Pancreas (tissue), 10 donors: ENCODE data around the gene PRR5. TPM values are rescaled to one million over a fixed set of nuclear protein-coding genes. Genes with fewer than 3 reads are reported as not detected.
A peak's percentile ranks its signal among the peaks of the same experiment; 100 is the strongest.

Source experiments
- ATAC-seq, 4 donors: fragments of 200-7000 bp; cut with Tn5 transposase; one replicate each; pipeline versions ENCODE4 v1.8.0 to v1.9.1; 2020; ENCODE audit warnings: mild to moderate bottlenecking in 4 of 4, moderate library complexity in 4 of 4
- DNase-seq, 6 donors: peaks; one replicate each; pipeline ENCODE4 v3.0.0-alpha.2; 2020
- FAIRE-seq: peaks from 2 replicates; lab custom pipeline; 2012; peaks lifted over from hg19 to GRCh38; lab: Jason Lieb, UNC
- H3K27ac ChIP-seq, 4 donors: fragments of 200-600 bp; sonication (generic); 1 replicate in 3 of 4; 2 replicates in 1 of 4; pipeline versions ENCODE4 v1.5.0 to v1.8.0; 2020
- H3K27me3 ChIP-seq, 4 donors: fragments of 200-600 bp; one replicate each; pipeline ENCODE4 v1.8.0; 2021
- H3K36me3 ChIP-seq, 3 donors: fragments of 200-600 bp; sonication (generic) in 1 of 3; one replicate each; pipeline versions ENCODE4 v1.5.0 to v1.8.0; 2020 to 2021
- H3K4me1 ChIP-seq, 3 donors: fragments of 200-600 bp; one replicate each; pipeline ENCODE4 v1.8.0; 2021
- H3K4me3 ChIP-seq, 4 donors: fragments of 200-600 bp; sonication (generic) in 2 of 4; one replicate each; pipeline versions ENCODE4 v1.5.0 to v1.8.0; 2020 to 2021
- H3K9me3 ChIP-seq, 4 donors: fragments of 200-600 bp; one replicate each; pipeline ENCODE4 v1.8.0; 2021
- WGBS, 2 donors: extraction: QIAGEN DNeasy Blood & Tissue Kit; methylation state at CpG; one replicate each; pipeline ENCODE4 v1.1.7; 2013; 5-methylcytosine and 5-hydroxymethylcytosine counted together
- intact Hi-C, 3 donors: fragments of 100-400 bp; cut with DNase I; formaldehyde crosslinking; loops; one replicate each; pipeline versions ENCODE4 v1.11.1 to v1.14.2; 2022
- polyA plus RNA-seq, 2 donors: library from polyadenylated mRNA; stranded (reverse); fragments of 200-250 nt; gene quantifications; one replicate each; pipeline ENCODE4 v1.2.3, GENCODE V29; 2013
- total RNA-seq, 6 donors: library from RNA; stranded (reverse); fragmentation: NEBNext Ultra II Directional in 4 of 6; extraction: Animal tissue kit (Norgen Biotek cat#: 25700) in 4 of 6; gene quantifications; one replicate each; pipeline versions ENCODE4 v1.2.1 to v1.2.4, GENCODE V29; 2021 to 2023
- TF ChIP-seq, protein P1 (sequence below), 4 donors: fragments of 200-600 bp; sonication (generic) in 3 of 4; IDR thresholded peaks; one replicate each; pipeline versions ENCODE4 v1.5.0 to v1.8.0; 2021; ENCODE audit warnings: antibody characterized with exemption in 4 of 4
- donor health status: healthy with polysubstance abuse.
- donor health status: DM: no; HTN: no; CAD: no; lungs with moderate emphysema.
- donor health status: DM: no; HTN: no; CAD: no.
- donor health status: control.
- donor health status: control.
- donor health status: Bipolar disorder and iron deficiency.
- donor health status: DM: yes; HTN: yes; CAD: no.
- donor health status: DM: no; HTN: no; CAD: no.
- donor health status: DM: no; HTN: no; CAD: no.
- donor health status: DM: yes; HTN: yes; CAD: no.

Gene PRR5
- total and polyA plus RNA-seq, 8 donors = 7.0 to 23.0 (median 10.1) TPM

DNA sequence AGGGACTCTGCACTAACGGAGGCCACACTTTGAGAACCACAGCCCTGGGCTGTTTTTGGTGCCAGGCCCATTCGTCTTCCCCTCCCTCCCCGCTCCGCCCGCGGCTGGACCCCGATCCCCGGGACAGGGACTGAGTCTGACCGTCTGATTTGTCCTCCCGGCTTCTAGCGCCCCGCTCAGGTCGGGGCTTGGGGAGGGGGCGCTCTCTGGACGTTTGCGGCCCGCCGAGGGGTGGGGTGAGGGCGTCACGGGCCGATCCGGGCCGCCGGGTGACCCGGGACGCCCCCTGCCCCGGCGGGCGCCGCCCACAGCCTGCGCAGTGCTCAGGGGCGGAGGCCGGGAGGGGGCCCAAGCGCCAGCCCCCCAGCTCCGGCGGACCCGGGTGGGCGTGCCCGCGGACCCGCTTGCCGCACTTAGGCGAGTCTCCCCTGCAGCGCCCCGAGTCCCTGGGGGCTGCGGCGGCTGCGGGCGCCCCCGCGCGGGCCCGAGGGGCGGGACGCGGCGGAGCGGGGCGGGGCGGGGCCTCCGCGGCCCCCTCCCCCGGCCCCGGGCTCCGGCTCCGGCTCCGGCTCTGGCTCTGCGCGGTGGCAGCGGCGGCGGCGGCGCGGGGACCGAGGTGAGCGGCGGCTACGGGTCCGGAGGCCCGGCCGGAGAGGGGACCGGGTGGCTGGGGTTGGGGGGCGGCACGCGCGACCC, 33.7 kb upstream of the PRR5 start:
- TF ChIP-seq, protein P1, sequence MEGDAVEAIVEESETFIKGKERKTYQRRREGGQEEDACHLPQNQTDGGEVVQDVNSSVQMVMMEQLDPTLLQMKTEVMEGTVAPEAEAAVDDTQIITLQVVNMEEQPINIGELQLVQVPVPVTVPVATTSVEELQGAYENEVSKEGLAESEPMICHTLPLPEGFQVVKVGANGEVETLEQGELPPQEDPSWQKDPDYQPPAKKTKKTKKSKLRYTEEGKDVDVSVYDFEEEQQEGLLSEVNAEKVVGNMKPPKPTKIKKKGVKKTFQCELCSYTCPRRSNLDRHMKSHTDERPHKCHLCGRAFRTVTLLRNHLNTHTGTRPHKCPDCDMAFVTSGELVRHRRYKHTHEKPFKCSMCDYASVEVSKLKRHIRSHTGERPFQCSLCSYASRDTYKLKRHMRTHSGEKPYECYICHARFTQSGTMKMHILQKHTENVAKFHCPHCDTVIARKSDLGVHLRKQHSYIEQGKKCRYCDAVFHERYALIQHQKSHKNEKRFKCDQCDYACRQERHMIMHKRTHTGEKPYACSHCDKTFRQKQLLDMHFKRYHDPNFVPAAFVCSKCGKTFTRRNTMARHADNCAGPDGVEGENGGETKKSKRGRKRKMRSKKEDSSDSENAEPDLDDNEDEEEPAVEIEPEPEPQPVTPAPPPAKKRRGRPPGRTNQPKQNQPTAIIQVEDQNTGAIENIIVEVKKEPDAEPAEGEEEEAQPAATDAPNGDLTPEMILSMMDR (IDR thresholded peaks at IDR 0.05) = no peak
- ATAC-seq (peak in 2 of 4 donors; percentile 55 to 58), FAIRE-seq (no peak), DNase-seq (peak in 1 of 6 donors; percentile 72)
- Histone ChIP-seq H3K27me3 (peaks cover 0 to 6% (median 0%) of the 10 kb centered on the region in 4 donors), H3K36me3 (no peaks in the 10 kb centered on the region), H3K4me3 (peak overlapping the region in 3 of 4 donors; percentile 18 to 46 (median 40)), H3K4me1 (no peaks in the 10 kb centered on the region), H3K27ac (no peak overlapping the region), H3K9me3 (no peaks in the 10 kb centered on the region)
- intact Hi-C loops = no loop called here
- 2 to 3% methylated on average over 39 to 87 of the region's 87 CpGs for WGBS, 2 donors

DNA sequence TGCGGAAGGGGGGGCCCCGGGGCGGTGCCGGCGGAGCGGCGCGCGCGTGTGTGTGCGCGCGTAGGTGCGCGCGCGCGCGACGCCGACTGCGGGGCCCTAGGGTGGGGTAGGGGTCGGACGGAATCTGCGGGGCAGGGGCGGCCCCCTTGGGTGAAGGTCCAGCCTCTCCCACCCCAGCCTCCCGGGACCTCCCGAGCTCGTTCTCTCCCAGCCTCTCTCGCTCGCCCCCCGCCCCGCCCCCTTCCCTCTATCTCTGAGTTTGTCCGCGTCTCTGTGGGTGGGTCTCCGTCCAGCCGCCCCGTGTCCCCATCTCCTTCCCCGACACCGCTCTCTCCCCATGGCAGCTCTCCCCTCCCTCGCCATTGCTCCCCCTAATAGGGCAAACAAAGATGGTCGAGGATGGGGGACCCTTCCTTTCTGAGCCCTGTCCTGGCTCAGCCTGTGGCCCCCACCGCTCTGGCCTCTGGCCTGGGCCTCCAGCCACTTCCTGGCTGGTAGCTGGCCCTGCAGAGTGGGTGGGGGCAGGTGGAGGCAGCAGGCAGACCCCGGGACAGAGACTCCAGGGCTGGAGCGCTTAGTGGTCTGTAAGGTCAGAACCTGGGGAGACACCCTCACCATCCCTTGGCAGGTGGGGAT, 33.0 kb upstream of the PRR5 start:
- no peak overlapping the region for H3K27ac ChIP-seq
- H3K36me3 ChIP-seq = no peaks in the 10 kb centered on the region
- intact Hi-C loops = no loop called here
- ATAC-seq (no peak), DNase-seq (no peak), FAIRE-seq (no peak)
- TF ChIP-seq, protein P1 (IDR thresholded peaks at IDR 0.05) = no peak
- no peaks in the 10 kb centered on the region for H3K9me3 ChIP-seq
- H3K4me1 ChIP-seq = no peaks in the 10 kb centered on the region
- H3K4me3 ChIP-seq = peak overlapping the region in 3 of 4 donors; percentile 18 to 46 (median 40)
- H3K27me3 ChIP-seq = peaks cover 0 to 6% (median 0%) of the 10 kb centered on the region in 4 donors
- WGBS, 2 donors = 4 to 26% methylated on average over 4 to 45 of the region's 45 CpGs

DNA sequence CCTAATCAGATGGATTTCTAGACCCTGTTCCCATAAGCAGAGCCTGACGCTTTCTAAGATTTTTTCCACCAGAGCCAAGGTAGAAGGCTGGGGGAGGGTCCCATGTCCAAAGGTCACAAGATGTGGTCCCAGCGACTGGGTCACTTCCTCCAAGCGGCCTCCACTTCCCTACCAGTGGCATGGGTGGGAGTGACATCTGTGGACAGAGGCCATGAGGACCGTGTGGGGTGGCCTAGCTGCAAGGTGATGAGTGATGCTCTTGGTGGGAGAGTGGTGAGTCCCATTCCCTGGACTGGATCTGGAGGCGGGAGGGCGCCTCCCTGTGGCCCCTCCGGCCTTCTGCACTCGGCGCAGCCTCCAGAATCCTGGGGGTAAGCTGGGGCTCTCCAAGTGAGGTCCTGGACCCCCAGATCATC, 32.4 kb upstream of the PRR5 start:
- peak in 1 of 4 donors; percentile 36 for ATAC-seq
- WGBS, 2 donors = 50 to 63% methylated on average over 9 of the region's 9 CpGs
- H3K4me3 ChIP-seq = peak overlapping the region in 1 of 4 donors; percentile 46
- intact Hi-C loops = no loop called here
- no peak for FAIRE-seq
- no peak overlapping the region for H3K27ac ChIP-seq
- no peaks in the 10 kb centered on the region for H3K36me3 ChIP-seq
- H3K9me3 ChIP-seq = no peaks in the 10 kb centered on the region
- peaks cover 0 to 6% (median 0%) of the 10 kb centered on the region in 4 donors for H3K27me3 ChIP-seq
- no peak for DNase-seq
- H3K4me1 ChIP-seq = no peaks in the 10 kb centered on the region
- TF ChIP-seq, protein P1 (IDR thresholded peaks at IDR 0.05) = no peak

DNA sequence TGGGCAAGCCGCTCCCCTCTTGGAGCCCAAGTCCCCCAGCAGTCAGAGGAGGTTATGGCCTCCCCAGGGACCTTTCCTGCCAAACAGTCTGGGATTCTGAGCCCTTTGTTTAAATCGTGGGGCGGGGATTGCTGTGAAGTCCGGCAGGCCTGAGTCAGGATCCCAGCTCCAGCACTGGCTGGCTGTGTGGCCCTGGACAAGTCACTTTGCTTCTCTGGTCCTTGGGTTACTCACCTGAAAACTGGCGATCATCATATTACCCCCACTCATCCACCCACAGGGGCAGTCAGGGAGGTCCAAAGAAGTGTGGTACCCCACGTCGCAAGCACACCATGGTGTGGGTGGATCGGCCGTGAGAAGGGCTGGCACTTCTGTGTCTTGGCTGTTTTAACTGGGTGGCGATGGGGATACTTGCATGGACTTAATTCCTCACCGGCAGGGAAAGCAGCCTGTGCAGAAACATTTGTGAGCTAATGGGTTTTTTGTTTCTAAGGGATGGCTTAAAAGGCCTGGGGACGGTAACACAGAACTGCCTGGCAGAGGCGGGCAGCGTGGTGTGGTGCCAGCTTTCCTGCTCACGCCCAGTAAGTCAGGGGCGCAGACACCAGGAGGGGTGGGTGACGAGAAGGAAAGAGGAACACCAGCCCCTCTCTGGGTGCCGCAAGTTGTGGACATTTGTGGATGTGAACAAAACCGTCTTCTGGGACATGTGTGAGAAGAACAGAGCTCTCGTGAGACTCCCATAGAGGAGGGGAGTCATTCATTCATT, 31.6 kb upstream of the PRR5 start:
- no peak overlapping the region for H3K27ac ChIP-seq
- WGBS, 2 donors = 65 to 79% methylated on average over 20 of the region's 20 CpGs
- H3K9me3 ChIP-seq = no peaks in the 10 kb centered on the region
- TF ChIP-seq, protein P1 (IDR thresholded peaks at IDR 0.05) = no peak
- ATAC-seq (no peak), FAIRE-seq (no peak), DNase-seq (no peak)
- no peaks in the 10 kb centered on the region for H3K36me3 ChIP-seq
- intact Hi-C loops = no loop called here
- H3K27me3 ChIP-seq = peaks cover 0 to 6% (median 0%) of the 10 kb centered on the region in 4 donors
- no peak overlapping the region for H3K4me3 ChIP-seq
- no peaks in the 10 kb centered on the region for H3K4me1 ChIP-seq
